Stimulated activated CD4-positive, alpha-beta T cell treated with anti-CD3 and anti-CD28 coated beads, Interleukin-15, amount 100 ng/mL, for 24 hours (primary cell): ENCODE results near the gene SEMA3D.

Experiments used
- DNase-seq: peaks from one replicate; pipeline ENCODE4 v3.0.0-alpha.2; 2020

SEMA3D gene

DNA sequence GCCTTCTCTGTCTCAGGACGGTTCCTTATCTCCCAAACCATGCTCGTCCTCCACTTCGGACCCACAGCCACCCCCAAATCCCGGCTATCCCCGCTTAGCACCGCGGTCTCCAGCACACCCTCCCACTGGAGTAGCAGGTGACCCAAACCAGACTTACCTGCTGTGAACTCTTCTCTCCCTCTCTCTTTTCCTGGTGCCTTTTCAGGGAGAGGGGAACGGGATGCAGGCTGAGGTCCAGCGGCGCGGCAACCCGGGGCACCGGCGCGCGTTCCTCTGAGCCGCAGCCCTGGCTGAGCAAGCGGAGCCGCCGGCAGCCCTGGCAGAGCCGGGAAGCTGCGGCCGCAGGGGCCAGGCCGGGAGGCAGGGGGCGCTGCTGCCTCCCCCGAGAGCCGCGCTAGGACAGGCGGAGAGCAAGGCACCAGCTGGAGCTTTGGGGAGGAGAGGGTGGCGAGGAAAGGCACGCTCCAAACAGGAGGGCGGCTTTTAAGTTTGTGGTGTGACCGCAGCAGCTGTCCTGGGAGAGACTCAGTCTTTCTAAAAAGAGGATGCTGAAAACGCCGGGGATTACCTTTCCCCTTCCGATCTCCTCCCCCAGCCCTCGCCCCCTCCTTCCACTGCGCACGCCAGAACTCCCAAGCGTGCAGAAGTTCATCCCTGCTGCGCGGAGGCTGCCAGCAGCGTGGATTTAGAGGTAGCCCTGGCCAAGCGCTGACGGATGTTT lies at the start of gene SEMA3D:
TSS of gene SEMA3D (minus strand) at position 536 of the 721 bp plus-strand sequence. CDS start 65,165 bp downstream, outside the sequence.
- DNase-seq = peak; percentile 29

DNA sequence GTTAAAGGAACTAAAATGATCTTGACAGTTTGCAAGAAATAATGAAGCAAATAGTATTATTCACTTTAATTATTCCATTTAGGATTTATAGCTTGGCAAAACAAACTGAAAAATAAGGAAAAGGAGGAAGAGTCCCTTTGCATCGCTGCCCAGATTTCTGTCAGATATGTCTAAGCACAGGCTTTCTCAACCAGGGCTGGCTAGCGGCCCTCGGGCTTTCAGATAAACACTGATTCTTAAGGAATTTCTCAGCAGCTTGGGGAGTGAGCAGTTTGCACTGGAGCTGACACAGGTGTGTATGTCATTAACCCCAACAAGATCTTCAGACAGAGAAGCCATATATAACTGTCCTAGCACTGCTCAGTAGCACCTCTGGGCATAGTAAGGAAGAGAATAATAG lies 47.9 kb upstream of the SEMA3D start:
- DNase-seq = no peak

DNA sequence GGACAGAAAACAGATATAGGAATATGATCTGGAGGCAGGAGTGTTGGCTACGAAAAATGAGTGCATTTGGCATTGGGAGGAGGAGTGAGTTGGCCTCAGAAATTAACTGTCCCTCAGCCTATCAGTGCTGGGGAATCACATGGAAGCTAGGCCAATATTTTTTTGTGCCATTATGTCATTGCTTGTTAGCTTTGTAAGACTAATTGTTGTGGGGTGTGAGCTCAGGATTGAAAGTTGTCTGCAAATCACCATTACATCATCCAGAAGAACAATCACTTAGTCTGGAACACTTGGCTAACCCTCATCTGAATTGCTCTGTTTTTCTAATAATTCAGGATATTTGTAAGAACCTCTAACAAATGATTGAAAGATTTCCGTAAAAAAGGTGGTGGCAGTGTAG lies 45.2 kb upstream of the SEMA3D start:
- no peak for DNase-seq

DNA sequence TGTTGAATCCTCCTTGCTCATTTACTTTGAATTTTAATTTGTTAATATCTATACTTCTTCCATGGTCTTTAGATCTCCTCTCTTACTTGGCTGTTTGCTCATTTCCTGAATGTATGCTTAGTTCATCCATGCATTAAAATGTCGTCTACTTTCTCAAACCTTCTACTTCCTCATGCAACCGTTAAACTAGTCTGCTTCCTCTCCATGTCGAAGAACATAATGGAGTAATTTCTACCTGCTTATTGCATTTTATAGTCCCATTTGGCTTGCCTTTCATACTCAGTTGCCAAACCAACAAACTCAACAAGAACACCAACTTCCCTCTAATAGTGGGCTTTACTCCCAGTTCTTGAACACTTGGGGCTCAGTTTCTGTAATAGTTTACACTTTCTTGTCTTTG lies 43.8 kb upstream of the SEMA3D start:
- no peak for DNase-seq

DNA sequence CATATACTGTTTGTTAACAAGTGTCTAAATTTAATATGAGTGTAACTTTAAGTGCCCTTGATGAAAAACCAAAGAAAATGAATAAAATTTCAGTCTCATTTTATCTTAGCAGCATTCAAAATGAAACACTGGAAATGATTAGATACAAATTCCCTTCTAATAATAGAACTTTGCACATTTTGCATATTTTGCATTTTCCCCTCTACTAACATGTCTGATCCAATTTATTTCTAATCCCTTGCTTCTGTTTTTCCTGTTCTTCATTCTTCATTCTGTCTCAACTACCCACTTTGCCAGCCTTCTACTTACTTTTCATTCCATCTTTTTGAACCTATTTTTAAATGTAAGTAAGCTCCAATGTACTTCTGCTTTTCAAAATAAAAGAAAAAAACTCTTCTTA lies 42.7 kb upstream of the SEMA3D start:
- DNase-seq = no peak

DNA sequence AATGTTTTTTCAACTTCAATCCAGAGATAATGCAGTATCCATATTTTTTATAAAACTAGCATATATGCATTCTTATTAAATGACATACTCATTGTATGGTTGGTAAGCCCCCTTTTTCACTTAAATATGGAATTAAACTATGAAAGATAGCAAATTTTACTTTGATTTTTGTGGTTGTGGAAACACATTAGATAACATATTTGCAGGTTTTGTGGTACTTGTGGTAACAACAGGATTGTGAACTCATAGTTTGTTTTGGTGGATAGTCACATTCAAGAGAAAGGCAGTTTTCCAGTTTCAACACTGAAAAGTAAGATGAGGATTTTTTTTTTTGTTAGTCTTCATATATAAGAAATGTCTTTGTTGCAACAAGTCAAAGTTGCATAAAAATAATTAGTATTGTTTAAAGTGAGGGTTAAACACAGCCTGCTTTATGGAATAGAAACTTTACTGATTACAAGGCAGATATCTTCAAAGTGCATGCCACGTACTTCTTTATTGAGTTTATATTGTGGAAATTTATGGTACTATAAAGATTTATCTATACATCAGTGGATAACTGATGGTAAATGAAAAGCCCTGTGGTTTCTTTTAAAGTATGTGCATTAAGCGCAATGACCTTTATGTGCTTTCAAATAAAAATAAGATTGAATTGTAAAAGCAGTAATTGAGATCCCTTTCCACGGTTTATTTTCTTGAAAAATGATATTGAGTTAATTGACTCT lies 39.7 kb upstream of the SEMA3D start:
- DNase-seq = no peak

DNA sequence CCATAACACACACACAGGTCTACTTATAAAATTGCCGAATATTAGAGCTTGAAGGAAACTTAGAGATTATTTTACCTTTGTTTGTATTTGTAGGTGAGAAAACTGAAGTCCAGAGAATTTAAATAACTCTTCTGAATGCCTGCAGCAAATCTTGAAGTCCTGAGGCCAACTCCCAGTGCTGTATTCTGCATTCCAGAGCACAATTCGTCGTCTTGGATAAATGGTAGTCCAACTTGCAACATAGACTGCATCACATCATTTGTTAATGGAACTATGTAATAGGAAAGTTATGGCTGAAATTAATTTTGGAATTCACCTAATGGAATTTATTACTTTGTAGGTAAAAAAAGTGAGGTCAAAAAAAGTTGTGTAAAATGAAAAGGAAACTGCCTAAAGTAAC lies 37.3 kb upstream of the SEMA3D start:
- DNase-seq = no peak

DNA sequence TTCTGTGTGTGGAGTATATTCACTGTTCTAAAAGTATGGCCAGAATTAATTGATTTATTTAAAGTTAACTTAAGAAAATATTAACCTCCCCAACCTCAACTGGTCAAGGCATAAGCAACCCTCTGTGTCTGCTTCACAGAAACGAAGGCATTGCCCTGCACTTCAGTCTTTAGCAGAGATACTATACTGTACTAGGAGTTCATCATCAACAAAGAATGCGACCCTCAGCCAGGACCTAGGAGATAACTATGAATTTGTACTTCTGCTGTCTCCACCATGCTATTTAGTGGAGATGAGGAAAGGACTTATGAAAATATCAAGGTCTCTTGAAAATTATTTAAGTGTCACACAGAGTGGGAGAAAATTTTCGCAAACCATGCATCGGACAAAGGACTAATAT lies 35.7 kb upstream of the SEMA3D start:
- no peak for DNase-seq

DNA sequence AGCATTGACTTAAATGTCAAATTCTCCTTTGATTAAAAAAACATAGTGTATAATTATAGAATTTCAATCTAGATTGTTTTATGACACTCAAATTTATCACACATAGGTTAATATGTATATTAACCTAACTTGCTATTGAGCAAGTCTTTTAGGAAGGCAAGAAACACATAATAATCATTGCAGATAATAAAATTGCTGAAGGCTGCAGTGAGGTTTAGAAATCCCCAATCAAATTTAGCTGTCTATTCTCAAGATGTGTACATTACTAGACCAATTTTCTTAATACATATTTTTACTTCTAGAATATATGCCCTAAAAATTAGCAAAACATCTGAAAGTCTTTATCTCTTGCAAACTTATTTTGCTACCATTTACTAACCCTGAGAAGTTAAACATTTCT lies 34.9 kb upstream of the SEMA3D start:
- no peak for DNase-seq

DNA sequence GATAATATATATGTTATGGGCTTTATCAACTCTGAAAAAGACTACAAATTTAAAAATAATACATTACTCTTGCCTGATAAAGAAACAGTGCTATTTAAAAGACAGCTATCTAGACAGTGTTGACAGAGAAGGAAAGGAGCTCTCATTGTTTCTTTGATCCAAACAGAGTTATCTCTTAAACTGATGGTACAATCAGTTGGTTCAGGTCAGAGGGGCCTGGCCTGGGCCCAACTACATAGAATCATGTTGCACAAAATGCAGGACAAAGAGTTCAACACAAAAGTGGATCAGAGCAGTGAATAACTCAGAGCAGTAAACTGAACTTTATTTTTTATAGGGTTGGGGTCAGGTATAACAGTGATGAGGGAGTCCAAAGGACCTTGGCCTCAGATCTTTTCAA lies 33.8 kb upstream of the SEMA3D start:
- no peak for DNase-seq

DNA sequence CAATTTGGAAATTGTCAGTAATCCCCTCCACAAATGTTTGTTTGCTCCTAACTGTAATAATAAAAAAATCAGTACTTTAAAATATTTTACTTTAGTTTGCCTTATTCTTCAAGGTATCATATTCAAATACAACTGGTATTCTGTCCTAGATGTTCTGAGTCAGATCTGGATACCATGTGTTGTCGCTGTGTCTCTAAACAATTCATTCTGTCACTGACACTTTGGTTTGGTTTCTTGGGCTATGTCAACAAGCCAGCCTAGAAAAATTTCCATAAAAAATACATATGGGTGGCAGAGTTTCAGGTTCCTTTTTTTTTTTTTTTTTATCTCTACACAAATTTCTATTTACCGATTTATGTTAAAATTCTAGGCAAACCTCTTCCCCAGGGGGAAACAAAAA lies 33.2 kb upstream of the SEMA3D start:
- no peak for DNase-seq

DNA sequence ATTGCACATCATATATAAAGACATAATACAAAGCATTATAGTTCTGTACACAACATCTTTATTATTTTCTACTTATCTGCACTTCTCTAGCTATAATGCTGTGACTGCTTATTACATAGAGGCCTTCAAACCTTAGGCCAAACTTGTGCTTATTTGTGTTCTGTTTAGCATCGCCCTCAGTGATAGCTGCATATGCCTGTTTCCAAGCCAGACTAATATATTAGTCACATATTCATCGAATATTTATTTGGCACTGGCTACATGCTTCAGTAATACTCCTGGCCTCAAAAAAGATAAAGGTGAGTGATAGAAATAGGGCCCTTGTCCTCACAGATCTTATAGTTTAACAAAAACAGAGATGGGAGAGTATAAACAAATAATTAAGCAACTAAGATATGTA lies 30.2 kb upstream of the SEMA3D start:
- no peak for DNase-seq

DNA sequence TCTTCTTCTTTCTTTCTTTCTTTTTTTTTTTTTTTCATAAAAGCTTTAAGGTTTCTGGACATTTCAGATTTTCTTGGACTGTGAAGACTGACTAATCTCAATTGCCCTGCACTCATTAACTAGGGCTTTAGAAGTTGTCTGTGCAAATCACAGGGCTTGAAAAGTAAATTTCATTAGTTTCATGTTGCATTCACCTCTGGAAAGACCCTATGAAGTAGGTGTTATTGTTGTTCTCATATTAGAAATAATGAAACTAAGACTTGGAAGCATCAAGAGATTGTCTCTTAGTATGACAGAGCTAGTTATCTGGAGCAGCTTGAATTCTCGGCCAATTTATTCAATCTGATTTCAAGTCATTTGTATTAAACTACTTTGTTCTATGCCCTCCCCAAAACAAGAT lies 28.2 kb upstream of the SEMA3D start:
- no peak for DNase-seq

DNA sequence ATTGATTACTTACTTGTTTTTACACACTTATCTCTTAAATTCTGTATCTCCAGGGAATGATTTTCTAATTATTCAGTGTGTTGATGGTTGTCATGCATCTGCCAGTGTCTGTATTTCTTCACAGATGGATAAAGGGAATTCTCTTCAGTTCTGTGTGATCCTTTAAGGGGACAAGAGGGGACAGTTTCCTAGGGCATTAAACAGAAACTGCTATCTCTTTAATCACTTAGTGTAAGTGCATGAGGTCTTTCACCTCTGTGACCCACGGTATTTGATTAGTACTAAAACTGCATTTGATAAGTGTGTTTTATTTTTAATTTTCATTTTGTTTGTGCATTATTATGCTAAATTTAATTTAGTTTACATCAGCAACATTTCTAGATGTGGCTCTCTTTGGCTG lies 26.6 kb upstream of the SEMA3D start:
- no peak for DNase-seq

DNA sequence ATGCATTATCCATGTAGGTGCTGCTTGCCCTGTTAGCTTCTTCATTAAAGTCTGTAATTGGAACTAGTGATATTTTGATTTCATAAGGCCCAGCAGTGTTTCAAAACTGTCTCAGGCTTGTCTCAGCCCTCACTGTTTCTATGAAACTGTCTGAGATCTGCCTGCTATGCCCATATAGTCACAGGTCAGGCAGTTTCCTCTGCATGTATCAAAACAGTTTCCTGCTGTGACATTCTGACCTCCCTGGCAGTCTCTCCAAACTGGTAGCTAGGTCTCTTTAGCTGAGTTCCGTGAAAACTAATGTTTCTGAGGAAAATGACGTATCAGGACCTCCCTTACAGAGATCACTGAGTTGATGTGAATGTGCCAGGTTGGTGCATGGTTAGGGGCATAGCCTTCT lies 18.9 kb upstream of the SEMA3D start:
- DNase-seq = no peak

DNA sequence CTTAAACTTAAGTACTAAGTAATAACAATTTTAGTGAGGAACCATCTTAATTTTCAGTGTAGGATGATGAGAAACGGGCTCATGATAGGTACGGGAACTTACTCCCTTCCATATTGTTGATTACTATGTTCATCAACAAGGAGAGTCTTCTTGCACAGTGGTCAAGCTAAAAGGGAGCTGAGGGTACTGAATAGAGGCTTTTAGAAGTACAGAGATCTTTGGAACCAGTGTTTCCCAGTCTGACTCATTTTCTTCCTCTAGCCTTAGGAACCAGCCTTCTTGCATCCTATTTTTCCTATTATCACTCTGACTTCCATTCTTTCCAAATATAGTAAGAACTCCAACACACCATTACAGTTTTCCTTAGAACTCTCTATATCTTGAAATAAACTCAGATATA lies 17.6 kb upstream of the SEMA3D start:
- DNase-seq = no peak

DNA sequence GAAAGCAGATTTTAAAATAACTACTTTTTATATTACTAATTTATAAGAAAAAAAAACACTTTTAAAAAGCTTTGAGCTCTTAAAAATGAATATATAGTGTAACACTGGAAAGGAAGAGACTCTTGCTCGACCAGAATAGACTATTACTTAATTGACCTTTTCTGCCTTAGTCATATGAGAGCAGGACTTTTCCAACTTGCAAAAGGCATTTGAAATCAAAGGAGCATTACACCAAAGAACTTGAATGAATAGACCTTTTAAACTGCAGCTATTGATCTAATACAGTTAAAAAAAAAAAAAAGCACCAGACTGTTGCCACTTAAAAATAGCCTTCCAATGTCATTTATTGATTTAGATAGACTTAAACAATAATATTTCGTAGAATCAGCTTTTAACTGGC lies 17.2 kb upstream of the SEMA3D start:
- no peak for DNase-seq

DNA sequence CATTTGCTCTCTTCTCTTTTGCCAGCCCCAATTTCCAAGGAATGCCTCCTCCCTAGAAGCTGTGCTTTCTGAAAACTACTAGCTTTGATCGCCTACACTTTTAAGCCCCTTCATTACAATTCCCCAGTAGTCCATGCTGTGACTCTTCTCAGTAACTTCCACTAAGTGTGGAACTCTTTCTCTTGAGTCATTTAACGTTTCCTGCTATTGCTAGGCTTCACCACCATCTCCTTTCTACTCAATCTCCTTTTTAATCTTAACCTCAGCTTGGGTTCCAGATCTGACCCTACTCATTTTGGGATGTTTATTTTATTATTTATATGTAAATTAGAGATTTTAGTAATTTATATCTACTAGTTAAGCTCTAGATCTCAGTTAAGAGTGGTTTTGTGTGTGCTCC lies 14.4 kb upstream of the SEMA3D start:
- no peak for DNase-seq

DNA sequence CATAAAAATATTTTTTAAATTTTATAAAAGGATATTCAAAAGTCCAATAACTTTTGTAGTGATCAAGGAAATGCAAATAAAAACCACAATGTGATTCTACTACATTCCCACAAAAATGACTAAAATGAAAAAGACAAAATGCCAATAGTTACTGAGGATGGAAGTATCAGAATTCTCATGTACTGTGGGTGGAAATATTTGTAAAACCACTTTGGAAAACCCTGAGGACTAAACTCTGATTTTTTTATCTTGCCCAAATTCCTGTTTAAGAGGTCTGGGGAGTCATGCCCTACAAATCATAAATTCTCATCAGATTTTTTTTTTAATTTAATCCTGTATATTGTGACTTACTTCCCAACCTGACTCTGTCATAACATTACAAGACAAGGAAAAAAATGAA lies 9.8 kb upstream of the SEMA3D start:
- no peak for DNase-seq

DNA sequence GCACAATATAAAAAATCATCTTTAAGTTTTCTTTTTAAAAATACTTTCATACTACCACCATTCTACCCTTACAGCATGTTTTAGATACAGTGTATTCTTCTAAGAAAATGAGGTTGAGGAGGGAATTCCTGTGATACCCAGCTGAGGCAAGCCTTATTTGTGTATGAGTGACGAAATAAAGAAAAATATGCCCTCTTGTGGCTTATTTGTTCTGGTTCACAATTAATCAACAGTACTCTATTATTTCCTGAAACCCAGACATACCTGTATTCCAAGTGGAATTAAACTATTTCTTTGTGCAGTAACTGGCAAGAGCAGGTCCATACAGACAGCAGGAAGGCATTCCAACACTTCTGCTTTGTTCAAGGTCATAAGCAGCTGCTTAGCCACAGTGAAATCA lies 4.5 kb upstream of the SEMA3D start:
- DNase-seq = no peak

DNA sequence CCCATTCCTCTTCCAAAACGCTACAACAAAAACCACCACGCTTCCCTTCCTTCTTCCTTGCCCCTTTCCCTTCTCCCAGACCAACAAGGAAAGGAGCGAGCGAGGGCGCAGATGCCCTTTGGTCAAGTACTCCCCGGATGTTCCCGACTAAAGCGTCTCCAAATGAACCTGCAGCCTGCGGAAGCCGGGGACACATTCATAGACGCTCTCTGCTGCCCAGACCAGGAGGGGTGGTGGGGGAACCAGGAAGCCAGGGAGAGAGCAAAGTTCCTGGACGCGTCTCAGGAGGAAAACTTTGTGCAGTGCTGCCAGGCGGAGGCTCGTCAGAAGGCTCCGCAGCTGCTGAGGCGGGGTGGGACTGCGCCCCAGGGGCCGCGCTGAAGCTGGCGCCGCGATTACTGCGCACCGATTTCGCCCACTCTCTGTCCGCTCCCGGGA lies 754 bp downstream of the SEMA3D start:
- DNase-seq = no peak

DNA sequence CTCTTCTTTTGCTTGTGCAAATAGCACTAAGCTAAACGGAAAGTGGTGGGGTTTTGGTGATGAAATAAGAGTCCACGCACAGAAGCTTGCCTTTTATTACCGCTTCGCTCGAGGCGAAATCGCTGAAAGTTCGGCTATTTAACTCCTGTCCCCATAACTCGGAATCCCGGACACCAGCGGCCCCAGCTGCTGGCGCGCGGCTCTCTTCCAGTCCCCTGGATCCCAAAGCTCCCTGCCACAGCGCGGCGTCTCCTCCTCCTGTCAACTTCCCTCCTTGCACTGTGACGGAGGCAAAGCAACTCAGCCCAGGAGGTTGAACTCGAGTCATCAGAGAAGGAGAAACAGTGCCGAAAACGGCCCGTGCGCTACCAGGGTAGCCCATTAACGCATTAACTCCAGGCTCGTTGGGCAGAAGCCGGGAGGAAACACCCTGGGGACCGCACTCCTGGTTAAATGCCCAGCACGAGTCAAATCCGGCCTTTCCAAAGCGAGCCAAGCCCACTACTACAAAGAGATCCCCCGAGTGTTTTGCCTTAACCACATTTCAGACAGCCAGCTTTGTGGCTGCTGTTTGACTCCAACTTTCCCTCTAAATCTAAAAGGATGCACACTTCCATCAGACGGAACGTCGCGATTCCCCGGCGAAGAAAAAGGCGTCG lies 1.3 kb downstream of the SEMA3D start:
- DNase-seq = no peak

DNA sequence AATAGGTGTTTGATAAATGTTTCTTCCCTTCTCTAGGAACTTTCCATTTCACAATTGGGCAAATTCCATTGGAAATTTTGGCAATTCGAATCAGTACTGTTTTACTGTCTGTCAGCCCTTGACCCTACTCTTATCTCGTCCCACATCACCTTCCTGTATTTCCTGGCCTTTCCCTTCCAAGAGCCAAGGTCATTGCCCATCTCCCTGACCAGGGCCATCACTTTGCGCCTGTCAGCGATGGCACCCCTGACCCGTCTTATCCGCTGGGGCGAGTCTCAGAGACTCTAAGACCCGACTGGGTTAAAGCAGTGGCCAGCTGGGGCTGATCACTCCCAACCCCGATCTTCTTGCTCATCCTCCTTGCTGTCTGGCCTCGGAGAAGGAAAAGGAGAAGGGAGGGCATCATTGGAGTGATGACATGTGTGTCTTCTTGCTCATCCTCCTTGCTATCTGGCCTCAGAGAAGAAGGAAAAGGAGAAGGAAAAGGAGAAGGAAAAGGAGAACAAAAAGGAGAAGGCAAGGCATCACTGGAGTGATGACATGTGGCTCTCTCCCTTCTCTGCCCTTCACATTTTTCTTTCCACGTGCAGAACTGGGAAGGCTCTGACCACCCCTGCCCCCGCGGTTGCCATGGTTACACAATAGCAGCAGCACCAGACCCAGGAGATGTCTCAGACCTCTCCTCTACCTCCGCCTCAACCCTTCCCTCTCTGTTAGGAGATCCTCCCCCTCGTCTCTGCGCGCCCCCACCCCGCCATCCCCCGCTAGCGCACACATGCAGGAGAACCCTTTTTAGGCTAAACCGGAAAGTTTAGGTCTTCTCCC lies 2.0 kb downstream of the SEMA3D start:
- DNase-seq = no peak
